ENCODE data around the gene ITIH1. TPM values are rescaled to one million over a fixed set of nuclear protein-coding genes. Genes with fewer than 3 reads are reported as not detected.
"Not testable (repeated sequence)": the region's sequence is repeated elsewhere in the genome, so short reads cannot be mapped to it uniquely, and the experiment has no call there.

ITIH1 gene
- total RNA-seq = under 1 TPM in 2 of 9 donors, not detected in 7; 0.21 to 0.23 TPM
- polyA plus RNA-seq = under 1 TPM in 1 of 2 donors, not detected in 1; 0.04 TPM
- long read RNA-seq, donor 1 = 0 reads
- long read RNA-seq, donor 2 = 0 reads
- long read RNA-seq, donor 3 = 0 reads

- no peak for DNase-seq
- Histone ChIP-seq H3K27ac (no peak within 1 kb of the TSS), H3K36me3 (no peaks in the 10 kb centered on the region), H3K27me3 (peaks cover 0 to 2% (median 0%) of the 10 kb centered on the region in 9 donors), H3K4me1 (peaks cover 0 to 16% (median 0%) of the 10 kb centered on the region in 12 donors), H3K4me3 (no peak within 1 kb of the TSS), H3K9me3 (no peaks in the 10 kb centered on the region)
- intact Hi-C loops (cut with DNase I) = loop anchor here in 4 of 10 donors (10.0 kb wide), 3 partner anchors 117 to 297 kb away; partner anchors contain the start of gene STIMATE (in 1 of the 4)
- TF ChIP-seq CTCF (IDR thresholded peaks at IDR 0.05) = no peak
- TF ChIP-seq POLR2A (IDR thresholded peaks at IDR 0.05) = no peak
- 84 to 89% (median 87%) methylated on average over 10 to 12 of the region's 12 CpGs for whole genome bisulfite sequencing, 4 donors
- no peak for ATAC-seq
Observed at GRCh38 chr3:52777127-52777958, at the start of gene ITIH1. Gene ITIH1 (plus strand): TSS chr3:52777599. CDS start chr3:52777616, 17 bp downstream.

- Histone ChIP-seq H3K36me3 (peaks cover 0 to 53% (median 29%) of the 10 kb centered on the region in 9 donors), H3K9me3 (peaks cover 0 to 16% (median 9%) of the 10 kb centered on the region in 12 donors)
- H3K4me3 ChIP-seq; intact Hi-C loops (cut with DNase I); H3K27me3 ChIP-seq; ATAC-seq; DNase-seq; H3K27ac ChIP-seq; H3K4me1 ChIP-seq: not testable (repeated sequence)
- WGBS, 4 donors = 61 to 91% (median 90%) methylated on average over 3 of the region's 3 CpGs
Observed at GRCh38 chr3:52728753-52729152, 48.6 kb upstream of the ITIH1 start.

GRCh38 chr3:52730681-52731080 is 46.7 kb upstream of the ITIH1 start:
- DNase-seq (no peak), ATAC-seq (no peak)
- Histone ChIP-seq H3K9me3 (peaks cover 0 to 16% (median 9%) of the 10 kb centered on the region in 12 donors), H3K27me3 (no peaks in the 10 kb centered on the region), H3K27ac (no peak overlapping the region), H3K36me3 (peaks cover 0 to 72% (median 48%) of the 10 kb centered on the region in 9 donors), H3K4me3 (no peak overlapping the region), H3K4me1 (peaks cover 0 to 5% (median 0%) of the 10 kb centered on the region in 12 donors)
- TF ChIP-seq POLR2A (IDR thresholded peaks at IDR 0.05) = no peak
- no peak for TF ChIP-seq CTCF (IDR thresholded peaks at IDR 0.05)
- intact Hi-C loops (cut with DNase I) = loop anchor here in 1 of 10 donors (10.0 kb wide), 1 partner anchor 334 kb away; no protein-coding TSS in a partner anchor

- Histone ChIP-seq H3K36me3 (peaks cover 0 to 81% (median 58%) of the 10 kb centered on the region in 9 donors), H3K4me1 (peaks cover 0 to 5% (median 0%) of the 10 kb centered on the region in 12 donors), H3K27ac (no peak overlapping the region), H3K4me3 (no peak overlapping the region), H3K27me3 (no peaks in the 10 kb centered on the region), H3K9me3 (peaks cover 0 to 16% (median 9%) of the 10 kb centered on the region in 12 donors)
- no peak for DNase-seq
- intact Hi-C loops (cut with DNase I) = loop anchor here in 1 of 10 donors (10.0 kb wide), 1 partner anchor 333 kb away; no protein-coding TSS in a partner anchor
- WGBS, 4 donors = 78 to 98% (median 90%) methylated on average over 14 of the region's 14 CpGs
- no peak for ATAC-seq
- TF ChIP-seq POLR2A (IDR thresholded peaks at IDR 0.05) = no peak
Observed at GRCh38 chr3:52731590-52731989, 45.8 kb upstream of the ITIH1 start.
